Fibroblast of skin of left quadriceps (primary cell): ENCODE data around the gene TBC1D10A.

ENCODE experiments used
- DNase-seq, 2 experiments: peaks; one replicate each; pipeline ENCODE4 v3.0.0-alpha.2; 2013; ENCODE audit warnings: low read depth in 2 of 2

TBC1D10A gene

DNA sequence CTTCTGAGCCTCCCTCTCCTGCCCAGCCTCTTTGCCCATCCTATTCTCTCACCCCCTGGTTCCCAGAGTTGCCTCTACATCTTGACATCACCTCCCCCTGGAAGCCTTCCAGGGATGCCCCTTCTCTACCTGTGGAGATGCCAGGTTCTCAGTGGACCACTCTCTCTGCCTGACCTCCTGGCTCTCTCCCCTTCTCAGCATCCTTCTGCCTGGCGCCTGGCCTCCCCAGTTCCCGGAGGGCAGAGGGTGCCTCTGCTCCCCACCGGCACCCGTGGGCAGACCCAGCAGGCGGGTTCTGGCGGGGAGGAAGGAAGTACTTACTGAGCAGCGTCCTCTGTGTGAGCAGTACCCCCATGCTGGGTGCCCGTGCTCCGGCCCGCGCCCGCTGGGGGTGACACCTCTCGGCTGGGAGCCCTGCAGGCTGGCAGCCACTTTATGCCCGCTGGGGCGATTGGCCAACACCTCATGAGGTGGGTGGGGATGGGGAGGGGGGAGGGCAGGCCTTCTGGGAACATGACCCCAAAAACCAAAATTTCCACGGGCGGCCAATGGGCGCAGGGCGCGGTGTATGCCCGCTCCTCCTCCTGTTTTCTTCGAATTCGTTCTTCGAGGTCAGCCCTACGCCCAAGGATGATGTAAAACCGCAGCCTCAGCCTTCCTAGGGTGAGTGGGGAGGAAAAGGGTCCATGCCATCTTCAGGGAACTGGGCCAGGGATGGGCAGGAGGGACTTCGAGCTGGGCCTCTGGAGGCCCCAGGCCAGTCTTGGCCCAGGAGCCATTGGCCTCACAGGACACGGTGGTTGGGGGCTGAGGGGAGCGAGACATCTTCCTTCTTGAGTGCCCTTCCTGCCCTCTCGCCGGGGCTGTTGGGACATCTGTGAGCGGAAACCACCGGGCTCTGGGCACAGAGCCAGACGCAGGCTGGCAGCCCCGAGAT is 60.0 kb downstream of the TBC1D10A start, which contains the start of gene OSM:
Gene OSM, minus strand, starts transcription at position 407 of the 937 bp plus-strand sequence. Its CDS starts 52 bp downstream, at position 355.
- no peak for DNase-seq

DNA sequence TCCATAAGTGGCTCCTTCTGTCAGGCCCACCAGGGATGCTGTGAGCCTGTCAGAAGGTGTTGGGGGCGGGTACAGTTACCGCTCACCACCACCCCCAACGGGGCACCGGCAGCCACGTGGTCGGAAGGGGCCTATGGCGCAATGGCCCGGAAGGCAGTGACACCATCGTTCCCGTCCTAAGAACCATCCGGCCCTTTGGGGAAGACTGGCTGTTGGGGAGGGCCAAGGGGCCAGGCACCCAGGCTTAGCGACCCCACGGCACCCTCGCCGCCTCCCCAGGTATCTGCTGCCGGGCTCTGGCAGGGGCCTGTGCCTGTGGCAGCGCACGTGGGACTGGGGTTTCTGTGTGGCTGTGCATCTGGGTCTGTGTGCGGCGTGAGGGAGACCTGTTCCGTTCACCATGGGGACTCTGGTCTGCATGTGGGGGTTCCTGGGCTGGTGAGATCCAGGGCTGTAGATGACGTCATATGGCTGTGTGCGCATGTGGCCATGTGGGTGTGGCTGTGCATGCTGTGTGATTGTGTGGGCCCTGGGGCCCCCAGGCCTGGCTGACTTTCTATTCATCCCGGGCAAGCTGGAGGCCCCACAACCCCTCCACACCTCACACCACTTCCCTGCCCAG is 60.8 kb downstream of the TBC1D10A start:
- DNase-seq = no peak

GRCh38 chr22:30265131-30265720 is 61.5 kb downstream of the TBC1D10A start:
- no peak for DNase-seq

DNA sequence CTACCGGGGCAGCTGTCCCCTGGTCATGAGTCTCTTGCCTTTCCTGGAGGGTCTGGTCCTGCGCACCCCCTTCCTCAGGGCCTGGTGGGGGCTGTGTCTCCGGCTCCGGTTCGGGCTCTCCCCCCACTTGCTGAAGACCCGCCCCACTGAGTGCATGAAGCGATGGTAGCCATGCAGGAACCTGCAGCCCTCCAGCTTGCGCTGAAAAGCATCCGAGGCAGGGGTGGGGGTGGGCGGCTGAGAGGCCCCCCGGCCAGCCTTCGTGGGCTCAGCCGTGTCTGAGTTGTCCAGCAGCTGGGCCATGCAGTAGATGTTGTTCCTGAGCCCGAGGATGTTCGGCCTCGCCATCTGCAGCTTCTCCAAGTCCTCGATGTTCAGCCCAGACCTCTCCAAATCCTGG is 62.9 kb downstream of the TBC1D10A start:
- DNase-seq = no peak

GRCh38 chr22:30262917-30263741 is 63.6 kb downstream of the TBC1D10A start:
- no peak for DNase-seq

- no peak for DNase-seq
Measured at GRCh38 chr22:30262112-30262511, 64.6 kb downstream of the TBC1D10A start.

DNA sequence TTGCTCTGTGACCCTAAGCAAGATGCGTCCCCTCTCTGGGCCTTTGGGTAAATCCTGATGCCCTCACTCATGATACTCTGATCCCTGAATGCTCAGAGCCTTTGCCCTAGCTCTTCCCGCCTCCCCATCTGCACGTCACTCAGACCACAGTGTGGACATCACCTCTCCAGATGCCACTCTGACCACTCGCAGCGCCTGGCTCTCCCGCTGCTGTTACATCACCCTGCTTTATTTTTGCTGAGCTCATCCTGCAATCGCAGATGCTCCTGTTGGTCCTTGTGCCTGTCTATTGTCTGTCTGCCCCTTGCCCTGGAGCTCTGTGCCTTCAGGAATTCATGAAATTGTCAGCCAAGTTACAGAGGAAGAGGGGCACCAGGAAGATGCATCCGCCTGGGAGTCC is 65.6 kb downstream of the TBC1D10A start:
- DNase-seq = no peak

GRCh38 chr22:30260682-30261081 is 66.1 kb downstream of the TBC1D10A start:
- no peak for DNase-seq

- DNase-seq = no peak
Measured at GRCh38 chr22:30260276-30260675, 66.5 kb downstream of the TBC1D10A start.

- no peak for DNase-seq
Measured at GRCh38 chr22:30254314-30254713, 72.4 kb downstream of the TBC1D10A start.

GRCh38 chr22:30253205-30253852 is 73.4 kb downstream of the TBC1D10A start:
- peak in 1 of 2 experiments; percentile 31 for DNase-seq

GRCh38 chr22:30252411-30253204 is 74.1 kb downstream of the TBC1D10A start:
- DNase-seq = no peak

- DNase-seq = no peak
Measured at GRCh38 chr22:30251711-30252110, 75.0 kb downstream of the TBC1D10A start.

- no peak for DNase-seq
Measured at GRCh38 chr22:30250661-30251267, 76.0 kb downstream of the TBC1D10A start.

GRCh38 chr22:30250039-30250565 is 76.6 kb downstream of the TBC1D10A start:
- no peak for DNase-seq

DNA sequence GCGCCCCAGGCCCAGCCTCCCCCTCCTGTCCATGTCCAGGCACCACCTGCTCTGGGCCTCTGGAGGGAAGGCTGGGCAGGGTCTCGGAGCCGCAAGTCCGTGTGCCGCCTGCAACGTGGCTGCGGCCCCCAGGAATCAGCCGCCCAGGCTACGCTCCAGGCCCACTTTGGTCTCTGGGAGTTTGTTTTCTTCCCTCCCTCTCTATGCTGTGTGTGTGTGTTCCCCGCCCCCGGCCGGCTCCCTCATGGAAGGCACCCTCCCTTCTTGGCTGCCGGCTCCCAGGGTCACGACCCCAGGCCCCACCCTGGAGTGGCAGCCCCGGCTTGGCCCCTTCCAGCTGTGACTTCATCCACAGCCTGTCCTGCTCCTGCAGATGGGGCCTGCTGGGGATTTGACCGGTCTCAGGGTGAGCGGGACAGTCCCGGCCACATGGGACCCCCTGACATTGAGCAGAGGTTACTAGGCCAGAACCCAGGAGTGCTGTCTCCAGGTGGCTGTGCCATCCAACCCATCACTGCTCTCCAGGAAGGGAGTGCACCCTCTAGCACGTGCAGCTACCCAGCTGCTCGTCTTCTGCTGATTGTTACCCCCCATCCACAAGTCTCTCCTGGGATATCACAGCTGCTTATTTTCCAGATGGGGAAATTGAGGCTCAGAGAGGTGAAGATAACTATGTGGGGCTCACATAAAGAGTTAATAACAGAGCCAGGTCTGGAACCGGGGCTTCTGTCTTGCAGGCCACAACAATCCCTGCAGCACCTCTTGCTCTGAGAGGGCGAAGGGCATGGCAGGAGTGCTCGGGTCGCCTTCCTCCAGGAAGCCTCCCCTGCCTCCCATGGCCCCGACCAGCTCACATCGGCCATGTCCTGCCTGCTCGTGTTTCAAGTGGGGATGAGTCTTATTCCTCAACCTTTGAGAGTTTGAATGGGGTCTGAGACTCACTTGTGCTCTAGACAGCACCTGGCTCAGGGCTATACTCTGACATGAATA is 77.4 kb downstream of the TBC1D10A start:
- no peak for DNase-seq

DNA sequence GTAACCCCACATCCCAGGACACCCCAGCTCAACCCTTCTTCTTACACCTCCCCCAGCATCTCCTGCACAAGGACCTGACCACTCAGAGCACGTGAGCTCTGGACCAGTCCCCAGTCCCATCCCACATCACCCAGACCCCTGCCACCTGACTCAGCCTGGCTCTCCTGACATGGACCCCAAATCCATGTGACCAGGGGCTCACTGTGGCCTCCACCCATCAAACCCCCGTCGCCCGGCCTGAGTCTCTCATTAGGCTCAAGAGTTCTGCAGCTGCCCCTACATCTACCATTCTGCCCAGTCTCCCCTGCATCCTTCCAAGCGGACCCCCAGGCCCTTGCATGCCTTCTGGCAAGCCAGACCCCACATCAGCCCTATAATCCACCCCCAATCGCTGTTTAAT is 78.3 kb downstream of the TBC1D10A start:
- DNase-seq = no peak

DNA sequence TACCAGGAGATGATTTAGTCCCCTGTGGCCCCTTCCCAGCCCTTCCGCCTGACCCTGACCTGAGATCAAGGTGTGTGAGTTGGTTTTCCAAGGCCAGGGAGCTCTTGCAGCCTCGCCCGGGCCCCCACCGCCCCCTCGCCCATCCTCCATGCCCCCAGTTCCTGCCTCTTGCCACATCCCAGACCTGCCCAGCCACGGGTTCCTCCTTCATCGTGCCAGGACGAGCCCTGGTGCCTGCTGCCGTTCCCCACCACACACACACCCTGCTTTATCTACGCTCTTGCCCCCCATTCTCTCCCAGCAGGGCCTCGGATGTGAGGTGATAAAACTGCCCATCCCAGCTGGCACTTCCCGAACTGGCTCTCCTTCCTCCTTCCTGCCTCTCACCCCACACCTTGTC is 78.8 kb downstream of the TBC1D10A start:
- DNase-seq = no peak
